ENCODE data around the gene RMP24.

DNA sequence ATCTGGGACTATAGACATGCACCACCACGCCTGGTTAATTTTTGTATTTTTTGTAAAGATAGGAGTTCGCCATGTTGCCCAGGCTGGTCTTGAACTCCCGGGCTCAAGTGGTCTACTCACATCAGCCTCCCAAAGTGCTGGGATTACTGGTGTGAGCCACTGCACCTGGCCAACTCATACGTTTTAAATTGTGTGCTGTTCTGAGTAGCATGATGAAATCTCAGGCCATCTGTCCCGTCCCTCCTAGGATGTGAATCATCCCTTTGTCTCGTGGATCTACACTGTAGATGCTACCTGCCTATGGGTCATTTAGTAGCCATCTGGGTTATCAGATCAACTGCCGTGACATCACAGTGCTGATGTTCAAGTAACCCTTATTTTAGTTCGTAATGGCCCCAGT, 38.5 kb upstream of the RMP24 start:
- TF ChIP-seq, protein P1, sequence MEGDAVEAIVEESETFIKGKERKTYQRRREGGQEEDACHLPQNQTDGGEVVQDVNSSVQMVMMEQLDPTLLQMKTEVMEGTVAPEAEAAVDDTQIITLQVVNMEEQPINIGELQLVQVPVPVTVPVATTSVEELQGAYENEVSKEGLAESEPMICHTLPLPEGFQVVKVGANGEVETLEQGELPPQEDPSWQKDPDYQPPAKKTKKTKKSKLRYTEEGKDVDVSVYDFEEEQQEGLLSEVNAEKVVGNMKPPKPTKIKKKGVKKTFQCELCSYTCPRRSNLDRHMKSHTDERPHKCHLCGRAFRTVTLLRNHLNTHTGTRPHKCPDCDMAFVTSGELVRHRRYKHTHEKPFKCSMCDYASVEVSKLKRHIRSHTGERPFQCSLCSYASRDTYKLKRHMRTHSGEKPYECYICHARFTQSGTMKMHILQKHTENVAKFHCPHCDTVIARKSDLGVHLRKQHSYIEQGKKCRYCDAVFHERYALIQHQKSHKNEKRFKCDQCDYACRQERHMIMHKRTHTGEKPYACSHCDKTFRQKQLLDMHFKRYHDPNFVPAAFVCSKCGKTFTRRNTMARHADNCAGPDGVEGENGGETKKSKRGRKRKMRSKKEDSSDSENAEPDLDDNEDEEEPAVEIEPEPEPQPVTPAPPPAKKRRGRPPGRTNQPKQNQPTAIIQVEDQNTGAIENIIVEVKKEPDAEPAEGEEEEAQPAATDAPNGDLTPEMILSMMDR (conservative IDR thresholded peaks at IDR 0.05; ENCODE audit: low read length) = no peak
- TF ChIP-seq EZH2phosphoT487 (IDR thresholded peaks at IDR 0.05; ENCODE audit: borderline replicate concordance) = no peak

Data from Loucy (cell line).